HG03280 (cell line): Measurements from ENCODE around the gene WFDC6.
"Not testable (repeated sequence)": the region's sequence is repeated elsewhere in the genome, so short reads cannot be mapped to it uniquely, and the experiment has no call there.

Experiments used
- ATAC-seq: cut with Tn5 transposase; IDR thresholded peaks from one replicate; pipeline ENCODE4 v1.9.1; 2021; ENCODE audit warnings: mild to moderate bottlenecking, moderate library complexity; ENCODE audit not compliant: unreplicated experiment

Gene WFDC6

GRCh38 chr20:45539382-45539781 lies at the start of gene WFDC6:
TSS of gene WFDC6 (minus strand) at chr20:45539482. CDS start at chr20:45539407, 75 bp downstream.
- no peak for ATAC-seq

DNA sequence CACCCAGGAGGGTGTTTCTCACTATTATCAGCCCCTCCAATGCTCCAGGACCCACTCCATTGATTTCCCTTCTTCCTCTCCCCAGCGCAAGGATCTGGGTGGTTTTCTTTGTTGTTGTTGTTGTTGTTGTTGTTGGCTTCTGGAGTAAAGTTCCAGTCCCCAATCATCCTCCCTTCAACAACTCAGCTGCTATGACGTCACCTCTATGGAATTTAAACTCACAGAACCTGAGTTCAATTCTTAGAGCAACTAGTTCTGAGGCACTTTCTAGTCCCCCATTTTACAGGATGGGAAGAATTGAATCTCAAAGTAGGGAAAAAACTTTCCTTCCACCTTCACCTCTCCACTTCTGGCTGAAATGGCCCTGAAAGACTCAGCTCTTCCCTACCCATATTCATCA lies 49.5 kb upstream of the WFDC6 start:
- no peak for ATAC-seq

GRCh38 chr20:45585986-45586385 lies 46.7 kb upstream of the WFDC6 start:
- ATAC-seq = not testable (repeated sequence)

DNA sequence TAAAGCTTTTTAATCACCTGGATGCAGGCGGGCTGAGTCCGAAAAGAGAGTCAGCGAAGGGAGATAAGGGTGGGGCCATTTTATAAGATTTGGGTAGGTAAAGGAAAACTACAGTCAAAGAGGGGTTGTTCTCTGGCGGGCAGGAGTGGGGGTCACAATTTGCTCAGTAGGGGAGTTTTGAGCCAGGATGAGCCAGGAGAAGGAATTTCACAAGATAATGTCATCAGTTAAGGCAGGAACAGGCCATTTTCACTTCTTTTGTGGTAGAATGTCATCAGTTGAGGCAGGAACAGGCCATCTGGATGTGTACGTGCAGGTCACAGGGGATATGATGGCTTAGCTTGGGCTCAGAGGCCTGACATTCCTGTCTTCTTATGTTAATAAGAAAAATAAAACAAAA lies 45.0 kb upstream of the WFDC6 start:
- ATAC-seq = not testable (repeated sequence)

- no peak for ATAC-seq
Measured at GRCh38 chr20:45583502-45583901, 44.2 kb upstream of the WFDC6 start.

- no peak for ATAC-seq
Measured at GRCh38 chr20:45581702-45582101, 42.4 kb upstream of the WFDC6 start.

- ATAC-seq = no peak
Measured at GRCh38 chr20:45579184-45579583, 39.9 kb upstream of the WFDC6 start, which contains the start of gene WFDC8. TSS of gene WFDC8 (minus strand) at chr20:45579284. CDS start at chr20:45579247, 37 bp downstream.

- ATAC-seq = no peak
Measured at GRCh38 chr20:45578231-45578630, 38.9 kb upstream of the WFDC6 start.

GRCh38 chr20:45576995-45577394 lies 37.7 kb upstream of the WFDC6 start:
- no peak for ATAC-seq

DNA sequence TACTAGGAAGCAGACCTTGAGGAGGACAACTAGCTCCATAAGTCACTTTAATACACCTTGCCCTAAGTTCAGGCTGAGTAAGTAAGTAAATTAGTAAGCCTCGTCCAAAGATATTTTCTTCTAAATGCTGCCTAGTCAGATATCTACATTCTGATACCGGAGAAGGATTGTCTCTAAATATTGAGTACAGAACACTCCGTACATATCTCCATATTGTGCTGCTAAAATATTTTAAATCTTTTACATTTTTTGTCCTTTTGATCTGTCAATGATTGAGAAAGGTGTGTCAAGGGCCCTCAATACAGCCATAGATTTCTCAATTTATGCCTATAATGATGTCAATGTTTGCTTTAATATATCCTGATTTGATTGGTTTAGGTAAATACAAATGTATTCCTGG lies 36.6 kb upstream of the WFDC6 start:
- ATAC-seq = no peak

DNA sequence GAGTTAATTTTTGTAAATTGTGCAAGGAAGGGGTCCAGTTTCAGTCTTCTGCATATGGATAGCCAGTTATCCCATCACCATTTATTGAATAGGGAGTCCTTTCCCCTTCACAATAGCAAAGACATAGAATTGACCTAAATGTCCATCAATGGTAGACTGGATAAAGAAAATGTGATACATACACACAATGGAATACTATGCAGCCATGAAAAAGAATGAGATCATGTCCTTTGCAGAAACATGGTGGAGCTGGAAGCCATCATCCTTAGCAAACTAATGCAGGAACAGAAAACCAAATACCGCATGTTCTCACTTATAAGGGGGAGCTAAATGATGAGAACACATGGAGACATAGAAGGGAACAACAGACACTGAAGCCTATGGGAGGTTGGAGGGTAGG lies 30.4 kb upstream of the WFDC6 start:
- not testable (repeated sequence) for ATAC-seq

GRCh38 chr20:45564760-45565276 lies 25.5 kb upstream of the WFDC6 start:
- ATAC-seq = no peak

GRCh38 chr20:45555198-45555597 lies 15.9 kb upstream of the WFDC6 start:
- ATAC-seq = no peak

GRCh38 chr20:45552456-45552855 lies 13.2 kb upstream of the WFDC6 start:
- no peak for ATAC-seq

- no peak for ATAC-seq
Measured at GRCh38 chr20:45550765-45551164, 11.5 kb upstream of the WFDC6 start.

DNA sequence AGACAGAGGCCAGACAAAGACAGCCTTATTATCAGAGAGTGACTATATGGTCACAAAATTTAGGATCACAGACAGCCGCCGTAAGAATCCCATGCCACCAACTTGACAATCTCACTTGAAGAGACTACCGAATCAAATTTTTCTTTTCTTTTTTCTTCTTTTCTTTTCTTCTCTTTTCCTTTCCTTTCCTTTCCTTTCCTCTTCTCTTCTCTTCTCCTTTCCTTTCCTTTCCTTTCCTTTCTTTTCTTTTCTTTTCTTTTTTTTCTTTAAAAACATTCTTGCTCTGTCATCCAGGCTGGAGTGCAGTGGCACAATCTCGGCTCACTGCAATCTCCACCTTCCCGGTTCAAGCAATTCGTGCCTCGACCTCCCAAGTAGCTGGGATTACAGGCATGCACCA lies 9.1 kb upstream of the WFDC6 start:
- ATAC-seq = no peak

DNA sequence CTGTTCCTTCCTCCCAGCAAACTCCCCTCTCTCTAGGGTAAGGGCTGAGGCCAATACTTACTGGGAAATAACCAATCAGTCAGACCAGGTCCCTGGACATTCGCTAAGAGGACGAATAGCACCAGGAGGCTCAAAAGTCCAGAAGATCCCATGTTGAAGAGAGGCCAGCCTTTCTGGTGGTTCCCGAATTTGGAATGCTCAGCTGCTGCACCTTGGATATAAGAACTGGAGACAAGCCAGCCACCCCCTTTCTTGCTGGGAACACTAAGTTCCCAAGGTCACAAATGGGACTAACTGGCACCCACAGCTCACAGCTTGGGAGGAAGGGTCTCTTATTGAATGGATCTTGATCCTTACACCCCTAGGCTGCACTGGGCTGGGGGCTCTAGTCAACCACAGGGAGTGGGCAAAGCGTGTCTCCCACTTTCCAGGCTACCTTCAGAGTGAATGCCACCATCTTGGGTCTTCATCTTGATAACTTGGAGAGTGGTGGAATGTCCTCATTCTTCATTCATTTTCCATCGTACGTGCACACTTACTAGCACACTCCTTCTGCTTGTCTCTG lies 8.0 kb upstream of the WFDC6 start, which contains the start of gene EPPIN:
Gene EPPIN (minus strand): TSS at position 196 of the 565 bp plus-strand sequence. CDS start 44 bp downstream, at position 152.
- no peak for ATAC-seq

DNA sequence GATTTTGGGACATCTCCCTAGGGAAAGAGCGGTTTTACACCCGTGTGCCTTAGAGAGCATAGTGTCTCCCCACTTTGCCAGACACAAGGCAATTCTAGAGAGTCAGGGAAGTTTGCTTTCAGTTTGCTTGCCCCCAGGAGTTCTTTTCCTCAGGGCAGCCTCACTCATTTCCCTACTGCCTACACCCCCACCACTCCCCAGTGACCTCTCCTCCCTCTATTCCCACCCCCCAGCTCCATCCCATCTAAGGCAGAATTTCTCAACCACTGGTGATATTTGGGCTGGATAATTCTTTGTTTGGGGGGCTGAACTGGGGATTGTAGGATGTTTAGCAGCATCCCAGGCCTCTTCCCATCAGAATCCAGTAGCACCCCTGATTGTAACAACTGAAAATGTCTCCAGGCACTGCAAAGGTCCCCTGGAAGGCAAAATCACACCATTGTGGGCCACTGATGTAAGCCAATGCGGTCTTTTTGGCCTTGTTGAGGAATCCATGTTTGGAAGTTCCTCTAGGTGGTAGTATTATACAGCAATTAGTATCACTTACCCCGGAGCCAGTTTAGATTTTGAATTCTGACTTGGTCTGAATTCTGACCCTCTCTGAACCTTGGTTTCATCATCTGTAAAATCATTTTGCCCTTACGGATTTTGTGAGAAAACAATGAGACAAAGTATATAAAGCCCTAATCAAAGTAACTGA lies 6.6 kb upstream of the WFDC6 start:
- ATAC-seq = no peak

DNA sequence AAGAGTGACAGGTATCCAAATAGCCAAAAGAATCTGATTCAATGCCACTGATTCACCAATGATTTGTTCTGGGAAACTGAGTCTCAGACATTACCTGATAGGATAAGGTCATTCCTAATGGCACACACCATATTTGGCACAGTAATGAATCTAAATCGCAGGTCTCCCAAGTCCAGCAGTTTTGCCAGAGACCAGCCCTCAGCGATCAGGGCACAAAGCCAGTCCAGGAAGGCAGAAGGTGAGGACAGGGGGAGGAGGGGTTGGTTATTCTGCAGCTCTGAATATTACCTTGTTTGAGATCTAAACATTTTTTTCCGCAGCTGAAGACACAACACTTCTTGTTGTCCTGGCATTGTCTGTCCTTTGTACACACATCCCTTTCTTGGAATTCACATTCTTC lies 6.1 kb upstream of the WFDC6 start:
- no peak for ATAC-seq

DNA sequence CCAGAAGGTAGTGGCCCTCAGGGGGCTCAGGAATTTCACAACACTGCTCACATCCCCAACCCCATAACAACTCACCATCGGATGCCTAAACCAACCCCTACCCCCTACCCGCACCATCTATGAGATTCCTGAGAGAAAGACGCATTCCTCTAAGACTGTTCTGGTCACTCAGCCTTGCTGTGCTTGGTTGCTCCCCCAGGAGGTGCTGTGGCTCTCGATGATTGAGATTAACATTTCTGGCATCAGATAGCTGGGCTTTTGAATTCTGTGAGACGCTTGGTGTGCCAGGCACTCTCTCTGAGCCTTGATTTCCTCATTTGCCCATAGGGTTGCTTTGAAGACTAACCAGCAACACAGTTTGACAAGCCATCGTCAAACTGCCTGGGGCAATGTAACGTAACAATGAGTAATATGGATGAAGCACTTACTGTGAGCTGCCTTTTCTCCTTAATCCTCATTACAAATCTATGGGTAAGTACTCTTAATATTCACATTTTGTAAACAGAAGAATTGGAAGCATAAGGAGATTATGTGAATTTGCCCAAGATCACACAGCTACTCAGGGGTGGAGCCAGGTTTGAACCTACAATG lies 978 bp downstream of the WFDC6 start:
- ATAC-seq = no peak

DNA sequence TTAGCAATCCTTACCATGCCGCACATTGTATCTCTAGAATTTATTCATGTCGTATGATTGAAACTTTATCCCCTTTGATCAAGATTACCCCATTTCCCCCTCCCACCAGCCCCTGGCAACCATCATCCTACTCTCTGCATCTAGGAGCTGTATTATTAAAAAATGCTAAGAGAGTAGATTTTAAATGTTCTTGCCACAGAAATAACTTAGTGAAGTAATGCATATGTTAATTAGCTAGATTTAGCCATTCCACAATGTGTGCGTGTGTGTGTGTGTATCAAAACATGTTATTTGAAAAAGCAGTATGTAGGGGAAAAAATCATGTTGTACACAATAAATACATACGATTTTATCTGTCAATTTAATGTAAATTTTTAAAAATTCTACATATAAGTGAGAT lies 12.0 kb downstream of the WFDC6 start:
- ATAC-seq = no peak

- ATAC-seq = no peak
Measured at GRCh38 chr20:45523821-45524220, 15.5 kb downstream of the WFDC6 start.
